Parathyroid adenoma (tissue), 2 donors: ENCODE measurements around the gene BTC.

Experiments
- H2AFZ ChIP-seq: fragments of 300-600 bp; sonication (generic); one replicate; pipeline ENCODE4 v1.7.0; 2017; ENCODE audit warnings: antibody characterized with exemption, mild to moderate bottlenecking
- H3K27ac ChIP-seq: fragments of 300-600 bp; sonication (generic); one replicate; pipeline ENCODE4 v1.7.0; 2017
- H3K27me3 ChIP-seq: fragments of 300-600 bp; sonication (generic); one replicate; pipeline ENCODE4 v1.7.0; 2017; ENCODE audit warnings: low read length; ENCODE audit not compliant: control insufficient read depth, insufficient read depth
- H3K36me3 ChIP-seq: fragments of 300-600 bp; sonication (generic); one replicate; pipeline ENCODE4 v1.7.0; 2017; ENCODE audit warnings: low read length; ENCODE audit not compliant: control insufficient read depth, insufficient read depth
- H3K4me1 ChIP-seq: fragments of 300-600 bp; sonication (generic); one replicate; pipeline ENCODE4 v1.7.0; 2017; ENCODE audit warnings: control low read depth
- H3K4me2 ChIP-seq: fragments of 300-600 bp; sonication (generic); one replicate; pipeline ENCODE4 v1.7.0; 2017; ENCODE audit warnings: low read length
- H3K4me3 ChIP-seq: fragments of 300-600 bp; sonication (generic); one replicate; pipeline ENCODE4 v1.7.0; 2017; ENCODE audit warnings: low read depth, low read length
- H3K79me2 ChIP-seq: fragments of 300-600 bp; sonication (generic); one replicate; pipeline ENCODE4 v1.7.0; 2017; ENCODE audit warnings: control low read depth
- H3K9ac ChIP-seq: fragments of 300-600 bp; sonication (generic); one replicate; pipeline ENCODE4 v1.7.0; 2017; ENCODE audit warnings: mild to moderate bottlenecking
- H3K9me3 ChIP-seq: fragments of 300-600 bp; sonication (generic); one replicate; pipeline ENCODE4 v1.7.0; 2017; ENCODE audit warnings: low read length; ENCODE audit not compliant: control insufficient read depth
- TF ChIP-seq, protein P1 (sequence below): fragments of 300-600 bp; sonication (generic); IDR thresholded peaks from one replicate; pipeline ENCODE4 v1.7.0; 2017; ENCODE audit warnings: antibody characterized with exemption, mild to moderate bottlenecking
- donor health status: primary hyperparathyroidism.

BTC gene

DNA sequence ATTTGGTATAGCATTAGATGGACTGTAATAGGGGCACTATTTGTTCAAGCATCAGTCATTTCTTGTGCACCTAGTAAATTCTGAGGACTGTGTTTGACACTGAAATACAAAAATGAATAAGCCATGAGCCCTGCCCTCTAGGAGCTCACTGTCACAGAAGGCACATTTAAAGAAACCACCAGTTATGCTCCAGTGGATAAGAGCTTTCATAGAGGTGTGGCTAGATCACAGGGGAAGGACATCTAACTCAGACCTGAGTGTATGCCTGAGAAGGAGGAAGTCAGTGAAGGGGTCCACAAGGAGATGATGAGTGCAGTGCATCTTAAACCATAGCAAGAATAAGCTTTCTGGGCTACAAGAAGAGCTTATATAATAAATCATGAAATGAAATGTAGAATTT, 40.1 kb downstream of the BTC start:
- H3K9me3 ChIP-seq: no peaks in the 10 kb centered on the region
- no peak overlapping the region for H3K9ac ChIP-seq
- no peaks in the 10 kb centered on the region for H3K36me3 ChIP-seq
- H3K4me1 ChIP-seq: no peaks in the 10 kb centered on the region
- TF ChIP-seq, protein P1, sequence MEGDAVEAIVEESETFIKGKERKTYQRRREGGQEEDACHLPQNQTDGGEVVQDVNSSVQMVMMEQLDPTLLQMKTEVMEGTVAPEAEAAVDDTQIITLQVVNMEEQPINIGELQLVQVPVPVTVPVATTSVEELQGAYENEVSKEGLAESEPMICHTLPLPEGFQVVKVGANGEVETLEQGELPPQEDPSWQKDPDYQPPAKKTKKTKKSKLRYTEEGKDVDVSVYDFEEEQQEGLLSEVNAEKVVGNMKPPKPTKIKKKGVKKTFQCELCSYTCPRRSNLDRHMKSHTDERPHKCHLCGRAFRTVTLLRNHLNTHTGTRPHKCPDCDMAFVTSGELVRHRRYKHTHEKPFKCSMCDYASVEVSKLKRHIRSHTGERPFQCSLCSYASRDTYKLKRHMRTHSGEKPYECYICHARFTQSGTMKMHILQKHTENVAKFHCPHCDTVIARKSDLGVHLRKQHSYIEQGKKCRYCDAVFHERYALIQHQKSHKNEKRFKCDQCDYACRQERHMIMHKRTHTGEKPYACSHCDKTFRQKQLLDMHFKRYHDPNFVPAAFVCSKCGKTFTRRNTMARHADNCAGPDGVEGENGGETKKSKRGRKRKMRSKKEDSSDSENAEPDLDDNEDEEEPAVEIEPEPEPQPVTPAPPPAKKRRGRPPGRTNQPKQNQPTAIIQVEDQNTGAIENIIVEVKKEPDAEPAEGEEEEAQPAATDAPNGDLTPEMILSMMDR: no peak
- H3K79me2 ChIP-seq: no peaks in the 10 kb centered on the region
- H2AFZ ChIP-seq: no peak overlapping the region
- no peak overlapping the region for H3K4me2 ChIP-seq
- no peaks in the 10 kb centered on the region for H3K27me3 ChIP-seq
- no peak overlapping the region for H3K27ac ChIP-seq
- no peak overlapping the region for H3K4me3 ChIP-seq

DNA sequence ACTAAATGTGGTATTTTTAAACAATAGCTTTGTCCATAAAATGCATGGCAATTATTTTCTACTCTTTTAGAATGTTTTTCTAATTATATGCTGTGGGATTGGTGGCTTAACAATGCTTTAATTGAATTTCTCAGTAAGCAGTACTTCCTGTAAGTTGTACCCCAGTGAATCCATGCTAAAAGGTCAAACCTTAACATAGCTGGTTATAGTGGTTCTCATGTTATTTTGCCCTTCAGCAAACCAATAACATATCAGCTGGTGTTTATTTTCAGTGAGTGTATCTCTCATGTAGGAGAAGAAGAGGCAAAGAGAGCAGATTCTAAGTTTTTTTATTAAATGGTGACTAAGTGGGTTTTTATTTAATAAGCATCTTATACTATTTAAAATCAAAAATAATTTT, 41.5 kb downstream of the BTC start:
- no peak overlapping the region for H2AFZ ChIP-seq
- H3K4me3 ChIP-seq: no peak overlapping the region

DNA sequence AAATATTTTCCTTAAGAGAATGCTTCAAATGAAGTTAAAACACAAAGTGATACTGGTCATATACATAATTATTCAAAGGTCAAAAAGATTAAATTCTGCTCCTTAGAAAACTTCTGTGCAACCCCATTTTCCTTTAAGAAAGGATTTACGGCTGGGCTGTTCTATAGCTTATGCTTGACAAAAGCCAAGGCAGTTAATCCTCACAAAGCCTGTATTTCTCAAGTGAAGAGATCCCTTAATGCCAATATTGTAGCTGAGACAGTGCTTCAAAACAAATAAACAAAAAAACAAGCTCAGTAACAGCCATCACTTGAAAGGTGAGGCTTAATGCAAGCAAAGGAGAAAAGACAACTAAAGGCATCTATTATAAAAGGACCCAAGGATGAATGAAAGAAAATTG, 42.5 kb downstream of the BTC start:
- H3K36me3 ChIP-seq: no peaks in the 10 kb centered on the region

More for the DNA sequence above, 41.5 kb downstream of the BTC start:
- Histone ChIP-seq H3K36me3 (no peaks in the 10 kb centered on the region), H3K4me2 (no peak overlapping the region), H3K9ac (no peak overlapping the region), H3K27ac (no peak overlapping the region), H3K79me2 (no peaks in the 10 kb centered on the region), H3K27me3 (no peaks in the 10 kb centered on the region), H3K9me3 (no peaks in the 10 kb centered on the region), H3K4me1 (no peaks in the 10 kb centered on the region)
- TF ChIP-seq, protein P1: no peak

DNA sequence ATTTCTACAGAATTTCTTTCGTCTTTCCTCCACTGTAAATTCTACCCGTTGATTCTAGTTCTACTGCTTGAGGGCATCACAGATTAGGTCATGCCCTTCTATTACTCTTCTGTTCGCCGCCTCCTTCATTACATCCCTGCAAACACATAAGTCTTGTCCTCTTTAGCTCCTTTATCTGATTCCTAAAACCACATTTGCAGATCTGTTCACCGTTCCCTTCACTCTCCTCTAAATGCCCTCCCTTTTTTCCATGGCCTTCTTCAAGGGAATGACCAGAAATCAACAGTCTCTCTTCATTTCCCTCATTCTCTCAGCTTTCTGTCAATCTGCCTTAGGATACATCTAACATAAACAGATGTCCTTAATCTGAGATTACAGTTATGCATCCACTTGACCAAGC, 43.1 kb downstream of the BTC start:
- Histone ChIP-seq H3K4me1 (no peaks in the 10 kb centered on the region), H3K27ac (no peak overlapping the region), H3K27me3 (no peaks in the 10 kb centered on the region), H3K4me2 (no peak overlapping the region), H3K9ac (no peak overlapping the region), H3K79me2 (no peaks in the 10 kb centered on the region), H3K36me3 (no peaks in the 10 kb centered on the region), H3K4me3 (no peak overlapping the region), H2AFZ (no peak overlapping the region), H3K9me3 (no peaks in the 10 kb centered on the region)
- TF ChIP-seq, protein P1: no peak

More for the DNA sequence above, 42.5 kb downstream of the BTC start:
- Histone ChIP-seq H3K4me3 (no peak overlapping the region), H2AFZ (no peak overlapping the region), H3K27ac (no peak overlapping the region), H3K9me3 (no peaks in the 10 kb centered on the region), H3K79me2 (no peaks in the 10 kb centered on the region), H3K27me3 (no peaks in the 10 kb centered on the region), H3K4me2 (no peak overlapping the region), H3K4me1 (no peaks in the 10 kb centered on the region), H3K9ac (no peak overlapping the region)
- TF ChIP-seq, protein P1: no peak

DNA sequence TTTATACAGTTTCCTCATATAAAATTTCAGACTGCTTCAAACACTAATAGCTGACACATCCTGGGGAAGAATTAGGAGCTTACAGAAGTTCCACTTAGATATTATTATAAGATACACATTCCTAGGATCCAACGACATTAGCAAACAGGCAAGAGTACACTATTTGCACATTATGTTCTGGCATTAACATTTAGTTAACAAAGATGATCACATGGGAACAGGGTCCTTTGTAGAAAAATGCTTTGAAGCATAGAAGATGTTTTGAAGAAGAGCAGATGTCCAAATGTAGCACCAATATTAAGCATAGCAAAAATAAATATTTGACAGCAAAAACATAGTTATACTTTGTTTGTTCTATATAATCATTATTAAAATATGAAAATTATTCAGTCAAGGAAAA, 52.1 kb downstream of the BTC start:
- TF ChIP-seq, protein P1: no peak
- Histone ChIP-seq H3K79me2 (no peaks in the 10 kb centered on the region), H2AFZ (no peak overlapping the region), H3K4me1 (no peaks in the 10 kb centered on the region), H3K9me3 (no peaks in the 10 kb centered on the region), H3K4me3 (no peak overlapping the region), H3K27ac (no peak overlapping the region), H3K27me3 (no peaks in the 10 kb centered on the region), H3K36me3 (no peaks in the 10 kb centered on the region), H3K4me2 (no peak overlapping the region), H3K9ac (no peak overlapping the region)
